ENCODE data around the gene GALNT18.

GRCh38 chr11:11413776-11414175 is 208.0 kb downstream of the GALNT18 start:
- TF ChIP-seq POLR2A (IDR thresholded peaks at IDR 0.05), result no peak
- no peak for TF ChIP-seq CTCF (IDR thresholded peaks at IDR 0.05)
